ENCODE data around the gene ACOXL.

ACOXL gene

DNA sequence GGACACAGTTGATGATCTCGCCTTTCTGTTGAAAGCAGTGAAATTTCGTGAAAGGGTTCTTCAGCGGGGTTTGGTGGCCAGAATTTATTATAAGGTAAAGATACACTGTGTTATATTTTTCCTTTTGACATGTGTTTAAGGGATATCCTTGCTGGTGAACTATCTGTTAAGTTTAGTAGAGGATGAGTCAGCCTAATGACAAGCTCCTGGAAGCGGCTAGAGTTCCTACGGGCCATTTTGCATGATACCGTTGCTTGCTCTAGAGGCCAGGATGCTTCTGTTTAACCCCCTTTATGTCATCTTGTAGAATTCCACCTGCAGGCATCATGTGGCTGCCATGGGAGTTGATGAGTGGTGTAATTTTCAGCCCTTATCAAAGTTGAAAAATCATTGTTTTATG lies 263.5 kb downstream of the ACOXL start (continued):
- no peak for TF ChIP-seq ZNF391 (tag by site-specific recombination; IDR thresholded peaks at IDR 0.05; ENCODE audit: borderline replicate concordance, low read depth)
- no peak for TF ChIP-seq ZFP41 (tag by site-specific recombination; IDR thresholded peaks at IDR 0.05; ENCODE audit: borderline replicate concordance)
- TF ChIP-seq, protein P1, sequence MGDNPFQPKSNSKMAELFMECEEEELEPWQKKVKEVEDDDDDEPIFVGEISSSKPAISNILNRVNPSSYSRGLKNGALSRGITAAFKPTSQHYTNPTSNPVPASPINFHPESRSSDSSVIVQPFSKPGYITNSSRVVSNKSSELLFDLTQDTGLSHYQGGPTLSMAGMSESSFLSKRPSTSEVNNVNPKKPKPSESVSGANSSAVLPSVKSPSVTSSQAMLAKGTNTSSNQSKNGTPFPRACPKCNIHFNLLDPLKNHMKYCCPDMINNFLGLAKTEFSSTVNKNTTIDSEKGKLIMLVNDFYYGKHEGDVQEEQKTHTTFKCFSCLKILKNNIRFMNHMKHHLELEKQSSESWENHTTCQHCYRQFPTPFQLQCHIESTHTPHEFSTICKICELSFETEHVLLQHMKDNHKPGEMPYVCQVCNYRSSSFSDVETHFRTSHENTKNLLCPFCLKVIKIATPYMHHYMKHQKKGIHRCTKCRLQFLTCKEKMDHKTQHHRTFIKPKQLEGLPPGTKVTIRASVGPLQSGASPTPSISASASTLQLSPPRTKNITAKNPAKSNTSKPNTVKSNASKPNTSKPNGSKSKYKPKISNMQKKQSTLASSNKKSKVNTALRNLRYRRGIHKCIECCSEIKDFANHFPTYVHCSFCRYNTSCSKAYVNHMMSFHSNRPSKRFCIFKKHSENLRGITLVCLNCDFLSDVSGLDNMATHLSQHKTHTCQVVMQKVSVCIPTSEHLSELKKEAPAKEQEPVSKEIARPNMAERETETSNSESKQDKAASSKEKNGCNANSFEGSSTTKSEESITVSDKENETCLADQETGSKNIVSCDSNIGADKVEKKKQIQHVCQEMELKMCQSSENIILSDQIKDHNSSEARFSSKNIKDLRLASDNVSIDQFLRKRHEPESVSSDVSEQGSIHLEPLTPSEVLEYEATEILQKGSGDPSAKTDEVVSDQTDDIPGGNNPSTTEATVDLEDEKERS (tag by site-specific recombination; IDR thresholded peaks at IDR 0.05) = no peak
- TF ChIP-seq, protein P2, sequence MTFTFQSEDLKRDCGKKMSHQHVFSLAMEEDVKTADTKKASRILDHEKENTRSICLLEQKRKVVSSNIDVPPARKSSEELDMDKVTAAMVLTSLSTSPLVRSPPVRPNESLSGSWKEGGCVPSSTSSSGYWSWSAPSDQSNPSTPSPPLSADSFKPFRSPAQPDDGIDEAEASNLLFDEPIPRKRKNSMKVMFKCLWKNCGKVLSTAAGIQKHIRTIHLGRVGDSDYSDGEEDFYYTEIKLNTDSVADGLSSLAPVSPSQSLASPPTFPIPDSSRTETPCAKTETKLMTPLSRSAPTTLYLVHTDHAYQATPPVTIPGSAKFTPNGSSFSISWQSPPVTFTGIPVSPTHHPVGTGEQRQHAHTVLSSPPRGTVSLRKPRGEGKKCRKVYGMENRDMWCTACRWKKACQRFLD (tag by site-specific recombination; IDR thresholded peaks at IDR 0.05) = no peak
- TF ChIP-seq, protein P3, sequence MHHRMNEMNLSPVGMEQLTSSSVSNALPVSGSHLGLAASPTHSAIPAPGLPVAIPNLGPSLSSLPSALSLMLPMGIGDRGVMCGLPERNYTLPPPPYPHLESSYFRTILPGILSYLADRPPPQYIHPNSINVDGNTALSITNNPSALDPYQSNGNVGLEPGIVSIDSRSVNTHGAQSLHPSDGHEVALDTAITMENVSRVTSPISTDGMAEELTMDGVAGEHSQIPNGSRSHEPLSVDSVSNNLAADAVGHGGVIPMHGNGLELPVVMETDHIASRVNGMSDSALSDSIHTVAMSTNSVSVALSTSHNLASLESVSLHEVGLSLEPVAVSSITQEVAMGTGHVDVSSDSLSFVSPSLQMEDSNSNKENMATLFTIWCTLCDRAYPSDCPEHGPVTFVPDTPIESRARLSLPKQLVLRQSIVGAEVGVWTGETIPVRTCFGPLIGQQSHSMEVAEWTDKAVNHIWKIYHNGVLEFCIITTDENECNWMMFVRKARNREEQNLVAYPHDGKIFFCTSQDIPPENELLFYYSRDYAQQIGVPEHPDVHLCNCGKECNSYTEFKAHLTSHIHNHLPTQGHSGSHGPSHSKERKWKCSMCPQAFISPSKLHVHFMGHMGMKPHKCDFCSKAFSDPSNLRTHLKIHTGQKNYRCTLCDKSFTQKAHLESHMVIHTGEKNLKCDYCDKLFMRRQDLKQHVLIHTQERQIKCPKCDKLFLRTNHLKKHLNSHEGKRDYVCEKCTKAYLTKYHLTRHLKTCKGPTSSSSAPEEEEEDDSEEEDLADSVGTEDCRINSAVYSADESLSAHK (tag by site-specific recombination; IDR thresholded peaks at IDR 0.05) = no peak
- TF ChIP-seq REPIN1 (tag by site-specific recombination; IDR thresholded peaks at IDR 0.05; ENCODE audit: low read depth) = no peak
- TF ChIP-seq ZBTB17 (tag by site-specific recombination; IDR thresholded peaks at IDR 0.05) = no peak
- TF ChIP-seq, protein P4, sequence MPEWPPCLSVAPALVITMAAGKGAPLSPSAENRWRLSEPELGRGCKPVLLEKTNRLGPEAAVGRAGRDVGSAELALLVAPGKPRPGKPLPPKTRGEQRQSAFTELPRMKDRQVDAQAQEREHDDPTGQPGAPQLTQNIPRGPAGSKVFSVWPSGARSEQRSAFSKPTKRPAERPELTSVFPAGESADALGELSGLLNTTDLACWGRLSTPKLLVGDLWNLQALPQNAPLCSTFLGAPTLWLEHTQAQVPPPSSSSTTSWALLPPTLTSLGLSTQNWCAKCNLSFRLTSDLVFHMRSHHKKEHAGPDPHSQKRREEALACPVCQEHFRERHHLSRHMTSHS (tag by site-specific recombination; IDR thresholded peaks at IDR 0.05) = no peak
- TF ChIP-seq ZNF10 (tag by site-specific recombination; IDR thresholded peaks at IDR 0.05) = no peak
- TF ChIP-seq, protein P5, sequence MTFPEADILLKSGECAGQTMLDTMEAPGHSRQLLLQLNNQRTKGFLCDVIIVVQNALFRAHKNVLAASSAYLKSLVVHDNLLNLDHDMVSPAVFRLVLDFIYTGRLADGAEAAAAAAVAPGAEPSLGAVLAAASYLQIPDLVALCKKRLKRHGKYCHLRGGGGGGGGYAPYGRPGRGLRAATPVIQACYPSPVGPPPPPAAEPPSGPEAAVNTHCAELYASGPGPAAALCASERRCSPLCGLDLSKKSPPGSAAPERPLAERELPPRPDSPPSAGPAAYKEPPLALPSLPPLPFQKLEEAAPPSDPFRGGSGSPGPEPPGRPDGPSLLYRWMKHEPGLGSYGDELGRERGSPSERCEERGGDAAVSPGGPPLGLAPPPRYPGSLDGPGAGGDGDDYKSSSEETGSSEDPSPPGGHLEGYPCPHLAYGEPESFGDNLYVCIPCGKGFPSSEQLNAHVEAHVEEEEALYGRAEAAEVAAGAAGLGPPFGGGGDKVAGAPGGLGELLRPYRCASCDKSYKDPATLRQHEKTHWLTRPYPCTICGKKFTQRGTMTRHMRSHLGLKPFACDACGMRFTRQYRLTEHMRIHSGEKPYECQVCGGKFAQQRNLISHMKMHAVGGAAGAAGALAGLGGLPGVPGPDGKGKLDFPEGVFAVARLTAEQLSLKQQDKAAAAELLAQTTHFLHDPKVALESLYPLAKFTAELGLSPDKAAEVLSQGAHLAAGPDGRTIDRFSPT (tag by site-specific recombination; IDR thresholded peaks at IDR 0.05) = no peak

DNA sequence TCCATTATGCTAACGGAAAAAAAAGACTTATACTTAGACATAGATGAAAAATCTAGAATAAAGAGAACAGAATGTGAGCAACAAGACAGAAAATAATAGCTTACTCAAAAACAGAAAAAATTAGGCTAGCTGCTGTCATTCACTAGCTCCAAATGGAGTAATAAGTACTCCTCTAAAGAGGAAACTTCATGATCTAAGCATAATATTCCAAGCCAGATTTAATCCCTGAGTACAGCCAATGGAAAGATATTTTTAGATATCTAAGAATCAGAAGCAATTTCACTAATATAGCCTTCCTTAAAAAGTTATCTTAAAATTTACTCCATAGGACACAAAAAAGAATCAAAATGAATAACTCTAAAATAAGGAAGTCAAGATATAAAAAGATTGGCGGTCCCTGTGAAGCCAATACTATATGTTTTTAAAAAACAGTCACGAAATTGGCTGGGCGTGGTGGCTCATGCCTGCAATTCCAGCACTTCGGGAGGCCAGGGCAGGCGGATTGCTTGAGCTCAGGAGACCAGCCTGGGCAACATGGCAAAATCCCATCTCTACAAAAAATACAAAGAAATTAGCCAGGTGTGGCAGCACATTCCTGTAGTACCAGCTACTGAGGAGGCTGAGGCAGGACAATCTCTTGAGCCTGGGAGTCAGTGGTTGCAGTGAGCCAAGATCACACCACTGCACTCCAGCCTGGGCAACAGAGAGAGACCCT lies 265.1 kb downstream of the ACOXL start:
- POLR2A ChIA-PET = no interaction called here
- Histone ChIP-seq H3K4me1 (ENCODE audit: control insufficient read depth, insufficient read depth, low read length) (no peaks in the 10 kb centered on the region), H3K27ac (ENCODE audit: extremely low read depth, low read depth, low read length) (no peak overlapping the region), H3K9me3 (ENCODE audit: control insufficient read depth, insufficient read depth, low read depth, low read length) (no peaks in the 10 kb centered on the region), H3K36me3 (ENCODE audit: control insufficient read depth in 2 of 2, insufficient read depth in 1 of 2, low read length in 2 of 2) (no peaks in the 10 kb centered on the region), H3K4me3 (ENCODE audit: low read depth, low read length) (no peak overlapping the region)
- TF ChIP-seq ZNF292 (tag by site-specific recombination; IDR thresholded peaks at IDR 0.05; ENCODE audit: borderline replicate concordance, low read depth) (no peak), ZNF223 (tag by site-specific recombination; IDR thresholded peaks at IDR 0.05) (no peak), GLI4 (tag by site-specific recombination; IDR thresholded peaks at IDR 0.05) (no peak), ZNF629 (tag by site-specific recombination; IDR thresholded peaks at IDR 0.05) (no peak), RBAK (tag by site-specific recombination; IDR thresholded peaks at IDR 0.05) (no peak), ZNF621 (tag by site-specific recombination; IDR thresholded peaks at IDR 0.05) (no peak), ZNF146 (tag by site-specific recombination; IDR thresholded peaks at IDR 0.05) (no peak)
- CTCF ChIA-PET = interaction anchor here (0.8 kb wide), 1 partner anchor 9 kb away, joined by 6 read pairs; no protein-coding TSS in a partner anchor

All from HEK293 (cell line).